Activated B cell treated with CpG ODN at 0.5 μM for 24 hours (primary cell): ENCODE results near the gene KDF1. TPM values are rescaled to one million over a fixed set of nuclear protein-coding genes. Genes with fewer than 3 reads are reported as not detected.

ENCODE experiments used
- ATAC-seq: fragments of 200-7000 bp; cut with Tn5 transposase; one replicate; pipeline ENCODE4 v1.10.0; 2021; ENCODE audit warnings: low read depth, mild to moderate bottlenecking, moderate library complexity
- CTCF ChIA-PET: fragments of 350-600 bp; sonication (Branson Sonifier 250); formaldehyde crosslinking; loops from one replicate; lab custom pipeline; 2021; ENCODE audit warnings: antibody characterized with exemption; lab: Charles Lee
- POLR2A ChIA-PET: fragments of 350-600 bp; sonication (Branson Sonifier 250); formaldehyde crosslinking; loops from one replicate; lab custom pipeline; 2021; ENCODE audit warnings: antibody characterized with exemption; lab: Charles Lee
- DNase-seq: peaks from one replicate; pipeline ENCODE4 v3.0.0; 2022
- H3K27ac Mint-ChIP-seq: one replicate; pipeline ENCODE4 v1.8.0; 2020; ENCODE audit warnings: mixed read lengths
- H3K27me3 Mint-ChIP-seq: one replicate; pipeline ENCODE4 v1.8.0; 2021; ENCODE audit warnings: mixed read lengths
- H3K36me3 Mint-ChIP-seq: one replicate; pipeline ENCODE4 v1.8.0; 2021; ENCODE audit warnings: low read depth, mixed read lengths
- H3K4me1 Mint-ChIP-seq: one replicate; pipeline ENCODE4 v1.8.0; 2021; ENCODE audit warnings: mixed read lengths
- H3K4me3 Mint-ChIP-seq: one replicate; pipeline ENCODE4 v1.8.0; 2020; ENCODE audit warnings: mild to moderate bottlenecking, mixed read lengths
- H3K9me3 Mint-ChIP-seq: one replicate; pipeline ENCODE4 v1.8.0; 2020; ENCODE audit warnings: mixed read lengths
- intact Hi-C: fragments of 100-400 bp; cut with micrococcal nuclease; formaldehyde crosslinking; loops from one replicate; pipeline ENCODE4 v1.15.1; 2024
- total RNA-seq: library from RNA; stranded (reverse); gene quantifications from 2 replicates; pipeline ENCODE4 v1.2.3, GENCODE V29; 2022
- TF ChIP-seq, protein P1 (sequence below): fragments of 200-600 bp; IDR thresholded peaks from one replicate; pipeline ENCODE4 v1.8.0; 2022; ENCODE audit warnings: antibody characterized with exemption, mild to moderate bottlenecking

KDF1 gene
- total RNA-seq, 1 donor from 2014 or later = 0.75 TPM

DNA sequence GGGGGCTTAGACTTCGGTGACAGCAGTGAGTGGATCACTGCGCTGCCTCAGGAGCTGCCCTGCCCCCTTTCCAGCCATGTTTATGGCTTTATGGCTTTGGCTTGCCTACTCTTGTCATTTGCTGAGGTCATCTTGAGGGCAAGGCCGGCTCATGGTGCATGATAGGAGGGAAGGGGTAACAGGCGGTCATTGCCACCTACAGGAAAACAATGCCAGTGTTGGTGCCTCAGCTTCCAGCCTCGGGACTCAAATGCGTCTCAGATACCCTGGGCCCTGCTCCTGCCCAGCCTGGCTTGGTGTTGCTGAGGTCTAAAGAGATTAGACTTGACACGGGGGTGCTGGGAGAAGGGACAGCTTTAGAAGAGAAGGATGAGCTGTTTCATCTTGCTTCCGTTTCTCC, 14.5 kb downstream of the KDF1 start:
- ChIA-PET CTCF (no interaction called here), POLR2A (interaction anchor here (0.6 kb wide), 1 partner anchor 12 kb away, joined by 3 read pairs; no protein-coding TSS in a partner anchor)
- H3K4me3 Mint-ChIP-seq = no peak overlapping the region
- peaks cover 56% of the 10 kb centered on the region for H3K36me3 Mint-ChIP-seq
- ATAC-seq (no peak), DNase-seq (no peak)
- H3K27ac Mint-ChIP-seq = no peak overlapping the region
- no peaks in the 10 kb centered on the region for H3K9me3 Mint-ChIP-seq
- intact Hi-C loops = no loop called here
- no peaks in the 10 kb centered on the region for H3K4me1 Mint-ChIP-seq
- TF ChIP-seq, protein P1, sequence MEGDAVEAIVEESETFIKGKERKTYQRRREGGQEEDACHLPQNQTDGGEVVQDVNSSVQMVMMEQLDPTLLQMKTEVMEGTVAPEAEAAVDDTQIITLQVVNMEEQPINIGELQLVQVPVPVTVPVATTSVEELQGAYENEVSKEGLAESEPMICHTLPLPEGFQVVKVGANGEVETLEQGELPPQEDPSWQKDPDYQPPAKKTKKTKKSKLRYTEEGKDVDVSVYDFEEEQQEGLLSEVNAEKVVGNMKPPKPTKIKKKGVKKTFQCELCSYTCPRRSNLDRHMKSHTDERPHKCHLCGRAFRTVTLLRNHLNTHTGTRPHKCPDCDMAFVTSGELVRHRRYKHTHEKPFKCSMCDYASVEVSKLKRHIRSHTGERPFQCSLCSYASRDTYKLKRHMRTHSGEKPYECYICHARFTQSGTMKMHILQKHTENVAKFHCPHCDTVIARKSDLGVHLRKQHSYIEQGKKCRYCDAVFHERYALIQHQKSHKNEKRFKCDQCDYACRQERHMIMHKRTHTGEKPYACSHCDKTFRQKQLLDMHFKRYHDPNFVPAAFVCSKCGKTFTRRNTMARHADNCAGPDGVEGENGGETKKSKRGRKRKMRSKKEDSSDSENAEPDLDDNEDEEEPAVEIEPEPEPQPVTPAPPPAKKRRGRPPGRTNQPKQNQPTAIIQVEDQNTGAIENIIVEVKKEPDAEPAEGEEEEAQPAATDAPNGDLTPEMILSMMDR = no peak
- no peaks in the 10 kb centered on the region for H3K27me3 Mint-ChIP-seq

- CTCF ChIA-PET = no interaction called here
- Mint-ChIP-seq H3K4me3 (no peak overlapping the region), H3K9me3 (no peaks in the 10 kb centered on the region), H3K4me1 (no peaks in the 10 kb centered on the region), H3K36me3 (peaks cover 57% of the 10 kb centered on the region), H3K27ac (no peak overlapping the region), H3K27me3 (no peaks in the 10 kb centered on the region)
- TF ChIP-seq, protein P1 = no peak
- no peak for ATAC-seq
- POLR2A ChIA-PET = no interaction called here
- intact Hi-C loops = no loop called here
- DNase-seq = no peak
Observed at GRCh38 chr1:26945138-26945537, 15.1 kb downstream of the KDF1 start.

DNA sequence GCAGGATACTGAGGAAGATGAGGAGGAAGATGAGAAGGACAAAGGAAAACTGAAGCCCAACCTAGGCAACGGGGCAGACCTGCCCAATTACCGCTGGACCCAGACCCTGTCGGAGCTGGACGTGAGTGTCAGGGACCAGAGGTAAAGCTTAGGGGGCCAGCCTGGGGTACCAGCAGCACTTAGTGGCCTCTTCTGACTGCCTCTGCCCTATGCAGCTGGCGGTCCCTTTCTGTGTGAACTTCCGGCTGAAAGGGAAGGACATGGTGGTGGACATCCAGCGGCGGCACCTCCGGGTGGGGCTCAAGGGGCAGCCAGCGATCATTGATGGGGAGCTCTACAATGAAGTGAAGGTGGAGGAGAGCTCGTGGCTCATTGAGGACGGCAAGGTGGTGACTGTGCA, 17.6 kb downstream of the KDF1 start:
- TF ChIP-seq, protein P1 = no peak
- Mint-ChIP-seq H3K27me3 (no peaks in the 10 kb centered on the region), H3K36me3 (peaks cover 60% of the 10 kb centered on the region), H3K4me1 (no peaks in the 10 kb centered on the region), H3K4me3 (no peak overlapping the region), H3K27ac (no peak overlapping the region), H3K9me3 (no peaks in the 10 kb centered on the region)
- DNase-seq (no peak), ATAC-seq (no peak)
- ChIA-PET POLR2A (interaction anchor here (0.6 kb wide), 1 partner anchor 479 kb away, joined by 3 read pairs; no protein-coding TSS in a partner anchor), CTCF (no interaction called here)
- intact Hi-C loops = no loop called here

DNA sequence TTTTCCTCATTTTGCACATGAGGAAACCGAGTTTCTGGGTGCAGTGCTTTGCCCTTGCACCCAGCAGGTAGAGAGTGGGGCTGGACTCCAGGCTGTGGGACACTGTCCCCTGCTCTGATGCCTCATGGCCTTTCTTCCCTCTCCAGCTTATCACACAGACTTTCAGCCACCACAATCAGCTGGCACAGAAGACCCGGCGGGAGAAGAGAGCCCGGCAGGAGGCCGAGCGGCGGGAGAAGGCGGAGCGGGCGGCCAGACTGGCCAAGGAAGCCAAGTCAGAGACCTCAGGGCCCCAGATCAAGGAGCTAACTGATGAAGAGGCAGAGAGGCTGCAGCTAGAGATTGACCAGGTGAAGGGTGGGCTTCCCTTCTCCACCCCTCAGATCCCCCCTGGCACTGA, 19.0 kb downstream of the KDF1 start:
- Mint-ChIP-seq H3K4me1 (no peaks in the 10 kb centered on the region), H3K36me3 (peaks cover 63% of the 10 kb centered on the region), H3K9me3 (no peaks in the 10 kb centered on the region), H3K27ac (no peak overlapping the region), H3K27me3 (no peaks in the 10 kb centered on the region), H3K4me3 (no peak overlapping the region)
- ChIA-PET POLR2A (no interaction called here), CTCF (no interaction called here)
- TF ChIP-seq, protein P1 = no peak
- DNase-seq = no peak
- ATAC-seq = no peak
- intact Hi-C loops = no loop called here

DNA sequence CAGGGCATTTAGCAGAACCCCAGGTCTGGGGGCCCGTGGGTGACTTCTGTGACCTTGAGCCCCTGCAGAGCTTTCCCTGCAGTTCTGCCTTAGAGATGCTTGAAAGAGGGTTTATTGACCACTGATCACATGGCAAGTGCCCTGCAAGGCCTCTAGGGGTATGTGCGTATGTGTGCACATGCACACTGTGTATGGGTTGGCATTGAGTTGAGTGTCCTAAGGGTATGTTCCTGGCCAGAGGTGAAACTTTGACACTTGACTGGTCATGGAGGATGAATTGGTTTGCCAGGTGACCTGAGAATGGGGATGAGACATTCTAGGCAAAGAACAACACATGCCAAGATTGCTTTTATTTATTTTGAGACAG, 21.6 kb downstream of the KDF1 start:
- ATAC-seq = no peak
- ChIA-PET CTCF (no interaction called here), POLR2A (no interaction called here)
- TF ChIP-seq, protein P1 = no peak
- H3K9me3 Mint-ChIP-seq = no peaks in the 10 kb centered on the region
- no peaks in the 10 kb centered on the region for H3K27me3 Mint-ChIP-seq
- no peak overlapping the region for H3K4me3 Mint-ChIP-seq
- H3K4me1 Mint-ChIP-seq = no peaks in the 10 kb centered on the region
- intact Hi-C loops = no loop called here
- no peak overlapping the region for H3K27ac Mint-ChIP-seq
- peaks cover 58% of the 10 kb centered on the region for H3K36me3 Mint-ChIP-seq
- DNase-seq = no peak
